ENCODE data around the gene UBE2QL1.

DNA sequence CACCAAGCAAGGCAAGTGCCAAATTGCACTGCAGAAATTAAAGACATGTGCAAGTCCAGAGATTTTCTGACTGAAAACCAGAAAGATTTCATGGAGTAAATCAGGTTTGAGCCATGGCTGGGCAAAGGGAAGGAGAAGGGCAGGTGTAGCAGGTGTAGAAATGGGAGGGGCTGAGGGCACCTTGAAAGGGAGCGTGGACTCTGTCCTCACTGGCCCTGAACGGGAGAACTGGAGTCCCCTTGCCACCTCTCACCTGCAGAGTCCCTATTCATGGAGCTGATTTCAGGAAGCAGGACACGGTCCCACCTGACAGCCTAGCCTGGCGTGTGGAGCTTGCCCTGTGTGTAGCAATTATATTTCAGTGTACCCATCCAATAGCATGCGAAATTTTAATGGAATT is 46.3 kb downstream of the UBE2QL1 start:
- TF ChIP-seq YY1 (IDR thresholded peaks at IDR 0.05; ENCODE audit: insufficient read depth, insufficient read length), result no peak
- TF ChIP-seq SUZ12 (IDR thresholded peaks at IDR 0.05; ENCODE audit: extremely low read depth, insufficient read depth, insufficient read length), result no peak
- TF ChIP-seq ZNF274 (IDR thresholded peaks at IDR 0.05; ENCODE audit: low read depth, low read length), result no peak

Measured in NT2/D1 (cell line).